Left lung (tissue), 10 donors: ENCODE data around the gene WDR31. TPM values are rescaled to one million over a fixed set of nuclear protein-coding genes. Genes with fewer than 3 reads are reported as not detected.
"Not testable (repeated sequence)": the region's sequence is repeated elsewhere in the genome, so short reads cannot be mapped to it uniquely, and the experiment has no call there.

ENCODE experiments used
- ATAC-seq: fragments of 200-7000 bp; cut with Tn5 transposase; one replicate; pipeline ENCODE4 v1.9.1; 2020; ENCODE audit warnings: moderate library complexity
- DNase-seq, 4 donors: peaks; one replicate each; pipeline ENCODE4 v3.0.0-alpha.2; 2013 to 2020
- H3K27ac ChIP-seq, 2 donors: fragments of 200-600 bp; sonication (generic) in 1 of 2; one replicate each; pipeline versions ENCODE4 v1.5.0 to v1.8.0; 2020 to 2021
- H3K27me3 ChIP-seq, 2 donors: fragments of 200-600 bp; sonication (generic) in 1 of 2; one replicate each; pipeline versions ENCODE4 v1.5.0 to v1.8.0; 2020 to 2021
- H3K36me3 ChIP-seq, 2 donors: fragments of 200-600 bp; sonication (generic) in 1 of 2; one replicate each; pipeline versions ENCODE4 v1.5.0 to v1.8.0; 2020 to 2021
- H3K4me1 ChIP-seq, 2 donors: fragments of 200-600 bp; one replicate each; pipeline ENCODE4 v1.8.0; 2021
- H3K4me3 ChIP-seq, 2 donors: fragments of 200-600 bp; sonication (generic) in 1 of 2; one replicate each; pipeline versions ENCODE4 v1.5.0 to v1.8.0; 2020 to 2021; ENCODE audit warnings: mild to moderate bottlenecking in 1 of 2
- H3K9me3 ChIP-seq, 2 donors: fragments of 200-600 bp; sonication (generic) in 1 of 2; one replicate each; pipeline versions ENCODE4 v1.5.0 to v1.8.0; 2020 to 2021
- intact Hi-C, 2 donors: fragments of 100-400 bp; cut with DNase I; formaldehyde crosslinking; loops; one replicate each; pipeline versions ENCODE4 v1.11.2 to v1.14.2; 2022
- polyA plus RNA-seq, 6 donors: library from polyadenylated mRNA; unstranded; fragments of 120-200 nt; gene quantifications; one replicate each; pipeline ENCODE4 v1.2.1, GENCODE V29; 2013; ENCODE audit not compliant: insufficient read length in 6 of 6
- total RNA-seq, 2 donors: library from RNA; stranded (reverse); fragmentation: NEBNext Ultra II Directional; extraction: Animal tissue kit (Norgen Biotek cat#: 25700); gene quantifications; one replicate each; pipeline ENCODE4 v1.2.1, GENCODE V29; 2021
- TF ChIP-seq, protein P1 (sequence below), 2 donors: fragments of 200-600 bp; sonication (generic) in 1 of 2; IDR thresholded peaks; one replicate each; pipeline versions ENCODE4 v1.5.0 to v1.8.0; 2021; ENCODE audit warnings: antibody characterized with exemption in 2 of 2
- donor health status: DM: no; HTN: yes; CAD: no.
- donor health status: DM: no; HTN: no; CAD: no.

Gene WDR31
- total and polyA plus RNA-seq, 8 donors = 3.5 to 8.0 (median 6.3) TPM

DNA sequence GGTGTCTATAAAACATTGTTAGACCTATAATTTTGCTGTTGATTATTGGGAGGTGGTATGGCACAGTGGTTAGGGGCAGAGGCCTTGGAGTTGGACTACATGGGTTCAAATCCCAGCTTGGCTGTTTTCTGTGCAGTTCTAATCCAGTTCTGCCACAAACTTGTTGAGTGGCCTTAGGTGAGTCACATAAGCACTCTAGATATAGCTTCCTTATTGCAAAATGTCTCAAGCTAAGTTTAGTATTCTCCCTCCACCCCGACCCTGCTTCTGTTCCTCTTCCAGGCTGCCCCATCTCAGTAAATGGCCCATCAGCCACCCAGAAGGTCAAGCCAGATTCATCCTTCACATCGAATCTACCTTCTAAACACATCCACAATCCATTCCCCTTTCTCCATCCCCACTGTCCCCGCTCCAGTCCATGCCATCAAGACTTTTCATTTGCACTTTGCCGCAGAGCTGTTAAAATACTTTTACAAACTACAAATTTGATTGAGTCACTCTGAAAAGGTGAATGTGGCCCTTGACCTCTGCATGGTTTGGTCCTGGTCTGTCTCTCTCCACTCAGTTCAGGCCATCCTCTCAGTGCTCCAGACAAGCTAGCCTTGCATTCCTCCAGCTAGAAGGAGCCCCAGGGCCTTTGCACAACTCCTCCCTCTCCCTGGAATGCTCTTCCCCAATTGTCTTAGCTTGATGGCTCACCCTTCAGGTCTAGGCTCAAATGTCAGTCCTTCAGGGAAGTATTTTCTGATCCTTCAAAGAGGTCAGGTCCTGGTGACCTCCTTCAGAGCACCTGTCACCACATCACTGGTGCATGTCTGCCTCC lies 46.7 kb upstream of the WDR31 start:
- no peak for DNase-seq
- no peaks in the 10 kb centered on the region for H3K4me1 ChIP-seq
- TF ChIP-seq, protein P1, sequence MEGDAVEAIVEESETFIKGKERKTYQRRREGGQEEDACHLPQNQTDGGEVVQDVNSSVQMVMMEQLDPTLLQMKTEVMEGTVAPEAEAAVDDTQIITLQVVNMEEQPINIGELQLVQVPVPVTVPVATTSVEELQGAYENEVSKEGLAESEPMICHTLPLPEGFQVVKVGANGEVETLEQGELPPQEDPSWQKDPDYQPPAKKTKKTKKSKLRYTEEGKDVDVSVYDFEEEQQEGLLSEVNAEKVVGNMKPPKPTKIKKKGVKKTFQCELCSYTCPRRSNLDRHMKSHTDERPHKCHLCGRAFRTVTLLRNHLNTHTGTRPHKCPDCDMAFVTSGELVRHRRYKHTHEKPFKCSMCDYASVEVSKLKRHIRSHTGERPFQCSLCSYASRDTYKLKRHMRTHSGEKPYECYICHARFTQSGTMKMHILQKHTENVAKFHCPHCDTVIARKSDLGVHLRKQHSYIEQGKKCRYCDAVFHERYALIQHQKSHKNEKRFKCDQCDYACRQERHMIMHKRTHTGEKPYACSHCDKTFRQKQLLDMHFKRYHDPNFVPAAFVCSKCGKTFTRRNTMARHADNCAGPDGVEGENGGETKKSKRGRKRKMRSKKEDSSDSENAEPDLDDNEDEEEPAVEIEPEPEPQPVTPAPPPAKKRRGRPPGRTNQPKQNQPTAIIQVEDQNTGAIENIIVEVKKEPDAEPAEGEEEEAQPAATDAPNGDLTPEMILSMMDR (IDR thresholded peaks at IDR 0.05) = no peak
- peaks cover 0 to 58% of the 10 kb centered on the region in 2 donors for H3K36me3 ChIP-seq
- no peak overlapping the region for H3K4me3 ChIP-seq
- intact Hi-C loops = no loop called here
- H3K27ac ChIP-seq = no peak overlapping the region
- H3K9me3 ChIP-seq = no peaks in the 10 kb centered on the region
- peak; percentile 25 for ATAC-seq
- H3K27me3 ChIP-seq = no peaks in the 10 kb centered on the region

DNA sequence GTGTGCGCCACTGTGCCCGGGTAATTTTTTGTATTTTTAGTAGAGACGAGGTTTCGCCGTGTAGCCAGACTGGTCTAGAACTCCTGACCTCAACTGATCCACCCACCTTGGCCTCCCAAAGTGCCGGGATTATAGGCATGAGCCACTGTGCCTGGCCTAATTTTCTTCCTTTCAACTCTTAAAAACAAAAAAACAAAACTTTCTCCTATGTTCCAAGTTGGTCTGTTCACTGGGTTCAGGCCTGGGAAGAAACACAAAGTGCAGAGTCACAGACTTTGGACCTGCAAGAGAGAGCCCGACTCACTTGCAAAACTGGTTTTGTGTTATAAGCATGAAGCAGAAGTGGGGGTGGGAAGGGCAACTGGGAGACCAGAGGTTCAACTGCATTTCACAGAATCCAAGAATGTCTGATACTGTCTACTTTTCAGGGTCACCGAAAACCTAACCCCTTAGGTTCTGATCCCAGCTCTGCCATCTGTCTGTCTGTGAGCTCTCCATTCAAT lies 41.9 kb upstream of the WDR31 start:
- intact Hi-C loops = no loop called here
- H3K36me3 ChIP-seq = peaks cover 0 to 10% of the 10 kb centered on the region in 2 donors
- H3K27ac ChIP-seq = no peak overlapping the region
- peak in 2 of 4 donors; percentile 15 to 72 for DNase-seq
- H3K4me3 ChIP-seq = no peak overlapping the region
- no peaks in the 10 kb centered on the region for H3K4me1 ChIP-seq
- ATAC-seq = peak; percentile 85
- TF ChIP-seq, protein P1 (IDR thresholded peaks at IDR 0.05) = no peak
- no peaks in the 10 kb centered on the region for H3K27me3 ChIP-seq
- no peaks in the 10 kb centered on the region for H3K9me3 ChIP-seq

DNA sequence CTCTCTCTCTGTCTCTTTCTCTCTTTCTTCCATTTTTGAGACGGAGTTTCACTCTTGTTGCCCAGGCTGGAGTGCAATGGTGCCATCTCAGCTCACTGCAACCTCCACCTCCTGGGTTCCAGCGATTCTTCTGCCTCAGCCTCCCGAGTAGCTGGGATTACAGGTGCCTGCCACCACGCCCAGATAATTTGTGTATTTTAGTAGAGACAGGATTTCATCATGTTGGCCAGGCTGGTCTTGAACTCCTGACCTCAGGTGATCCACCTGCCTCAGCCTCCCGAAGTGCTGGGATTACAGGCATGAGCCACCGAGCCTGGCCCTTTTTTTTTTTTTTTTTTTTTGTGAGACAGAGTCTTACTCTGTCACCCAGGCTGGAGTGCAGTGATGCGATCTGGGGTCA lies 41.4 kb upstream of the WDR31 start:
- H3K27ac ChIP-seq, DNase-seq, H3K27me3 ChIP-seq, intact Hi-C loops, ATAC-seq, H3K4me1 ChIP-seq, H3K4me3 ChIP-seq, H3K9me3 ChIP-seq, H3K36me3 ChIP-seq: not testable (repeated sequence)

DNA sequence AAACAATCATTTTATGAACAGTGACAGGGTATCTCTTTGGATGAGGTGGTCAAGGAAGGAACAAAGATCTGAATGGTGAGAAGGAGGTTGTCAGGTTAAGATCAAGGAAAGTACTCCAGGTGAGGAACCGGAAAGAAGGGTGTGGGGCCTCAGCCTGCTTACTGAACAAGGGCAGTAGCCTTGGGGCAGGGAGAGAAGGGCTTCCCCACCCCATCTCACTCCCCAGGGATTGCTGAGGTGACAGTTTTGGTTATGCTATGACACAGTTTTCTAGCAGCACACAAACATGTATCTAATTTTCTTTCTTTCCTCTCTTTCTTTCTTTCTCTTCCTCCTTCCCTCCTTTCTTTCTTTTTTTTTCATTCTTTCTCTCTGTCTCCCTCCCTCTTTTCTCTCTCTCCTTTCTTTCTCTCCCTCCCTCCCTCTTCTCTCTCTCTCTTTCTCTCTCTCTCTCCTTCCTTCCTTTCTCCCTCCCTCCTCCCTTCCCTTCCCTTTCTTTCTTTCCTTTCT lies 40.8 kb upstream of the WDR31 start:
- peaks cover 0 to 7% of the 10 kb centered on the region in 2 donors for H3K36me3 ChIP-seq
- intact Hi-C loops = no loop called here
- TF ChIP-seq, protein P1 (IDR thresholded peaks at IDR 0.05) = no peak
- no peak overlapping the region for H3K27ac ChIP-seq
- H3K4me3 ChIP-seq = no peak overlapping the region
- H3K9me3 ChIP-seq = no peaks in the 10 kb centered on the region
- H3K27me3 ChIP-seq = no peaks in the 10 kb centered on the region
- ATAC-seq (no peak), DNase-seq (no peak)
- H3K4me1 ChIP-seq = peaks cover 0 to 3% of the 10 kb centered on the region in 2 donors

DNA sequence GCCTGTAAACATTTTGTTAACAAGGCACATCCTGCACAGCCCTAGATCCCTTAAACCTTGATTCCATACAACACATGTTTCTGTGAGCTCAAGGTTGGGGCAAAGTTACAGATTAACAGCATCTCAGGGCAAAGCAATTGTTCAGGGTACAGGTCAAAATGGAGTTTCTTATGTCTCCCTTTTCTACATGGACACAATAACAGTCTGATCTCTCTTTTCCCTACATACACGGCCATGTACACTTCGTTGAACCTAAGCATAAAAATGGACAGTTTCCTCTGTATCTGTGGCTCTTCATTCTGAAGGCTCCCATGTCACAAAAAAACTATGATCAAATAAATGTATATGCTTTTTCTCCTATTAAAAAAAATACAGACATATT lies 39.7 kb upstream of the WDR31 start:
- DNase-seq, H3K9me3 ChIP-seq, H3K27ac ChIP-seq, intact Hi-C loops, H3K36me3 ChIP-seq, H3K27me3 ChIP-seq, H3K4me1 ChIP-seq, ATAC-seq, H3K4me3 ChIP-seq: not testable (repeated sequence)

DNA sequence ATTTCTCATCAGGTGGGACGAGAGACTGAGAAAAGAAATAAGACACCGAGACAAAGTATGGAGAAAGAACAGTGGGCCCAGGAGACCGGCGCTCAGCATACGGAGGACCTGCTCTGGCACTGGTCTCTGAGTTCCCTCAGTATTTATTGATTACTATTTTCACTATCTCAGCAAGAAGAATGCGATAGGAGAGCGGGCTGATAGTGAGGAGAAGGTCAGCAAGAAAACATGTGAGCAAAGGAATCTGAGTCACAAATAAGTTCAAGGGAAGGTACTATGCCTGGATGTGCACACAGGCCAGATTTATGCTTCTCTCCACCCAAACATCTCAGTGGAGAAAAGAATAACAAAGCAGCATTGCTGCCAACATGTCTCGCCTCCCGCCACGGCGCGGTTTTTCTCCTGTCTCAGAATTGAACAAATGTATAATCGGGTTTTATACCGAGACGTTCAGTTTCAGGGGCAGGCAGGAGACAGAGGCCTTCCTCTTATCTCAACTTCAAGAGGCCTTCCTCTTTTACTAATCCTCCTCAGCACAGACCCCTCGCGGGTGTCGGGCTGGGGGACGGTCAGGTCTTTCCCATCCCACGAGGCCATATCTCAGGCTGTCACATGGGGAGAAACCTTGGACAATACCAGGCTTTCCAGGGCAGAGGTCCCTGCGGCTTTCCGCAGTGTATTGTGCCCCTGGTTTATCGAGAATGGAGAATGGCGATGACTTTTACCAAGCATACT lies 39.2 kb upstream of the WDR31 start:
- H3K27ac ChIP-seq, ATAC-seq, intact Hi-C loops: not testable (repeated sequence)

More for the DNA sequence above, 39.2 kb upstream of the WDR31 start:
- not testable (repeated sequence) for DNase-seq, H3K4me3 ChIP-seq, H3K27me3 ChIP-seq, H3K4me1 ChIP-seq, H3K36me3 ChIP-seq, H3K9me3 ChIP-seq
